Stimulated activated naive CD8-positive, alpha-beta T cell treated with anti-CD3 and anti-CD28 coated beads, Interleukin-15, amount 100 ng/mL, for 72 hours (primary cell): ENCODE data around the gene GMDS.

Experiments used
- ATAC-seq: fragments of 150-1000 bp; cut with Tn5 transposase; 2 replicates; pipeline ENCODE4 v1.10.0; 2021; ENCODE audit warnings: mild to moderate bottlenecking, moderate library complexity
- DNase-seq, 2 donors: peaks; one replicate each; pipeline ENCODE4 v3.0.0; 2021 to 2022
- H3K27ac Mint-ChIP-seq, 2 donors: one replicate each; pipeline ENCODE4 v1.8.0; 2022; ENCODE audit warnings: mild to moderate bottlenecking in 2 of 2, mixed read lengths in 2 of 2, moderate library complexity in 2 of 2
- H3K27me3 Mint-ChIP-seq: one replicate; pipeline ENCODE4 v1.8.0; 2022; ENCODE audit warnings: mixed read lengths
- H3K4me1 Mint-ChIP-seq: one replicate; pipeline ENCODE4 v1.8.0; 2022; ENCODE audit warnings: mild to moderate bottlenecking, mixed read lengths
- H3K4me3 Mint-ChIP-seq, 2 donors: one replicate each; pipeline ENCODE4 v1.8.0; 2022; ENCODE audit warnings: mild to moderate bottlenecking in 2 of 2, mixed read lengths in 2 of 2, moderate library complexity in 1 of 2
- H3K9me3 Mint-ChIP-seq, 2 donors: one replicate each; pipeline ENCODE4 v1.8.0; 2022; ENCODE audit warnings: mixed read lengths in 2 of 2

GMDS gene

GRCh38 chr6:1598886-1599285 is 646.5 kb downstream of the GMDS start:
- ATAC-seq, result no peak
- Mint-ChIP-seq H3K4me1 (peaks cover 8% of the 10 kb centered on the region), H3K27me3 (peaks cover 91% of the 10 kb centered on the region), H3K4me3 (no peak overlapping the region), H3K27ac (no peak overlapping the region), H3K9me3 (no peaks in the 10 kb centered on the region)
- DNase-seq, result no peak

- H3K9me3 Mint-ChIP-seq, result no peaks in the 10 kb centered on the region
- no peak for DNase-seq
- H3K27ac Mint-ChIP-seq, result no peak overlapping the region
- no peak for ATAC-seq
- no peak overlapping the region for H3K4me3 Mint-ChIP-seq
- peaks cover 8% of the 10 kb centered on the region for H3K4me1 Mint-ChIP-seq
- H3K27me3 Mint-ChIP-seq, result peaks cover 91% of the 10 kb centered on the region
These were observed 647.0 kb downstream of the GMDS start for GRCh38 chr6:1598433-1598832.

GRCh38 chr6:1597924-1598323 is 647.5 kb downstream of the GMDS start:
- Mint-ChIP-seq H3K4me1 (peaks cover 8% of the 10 kb centered on the region), H3K27ac (no peak overlapping the region), H3K9me3 (no peaks in the 10 kb centered on the region), H3K4me3 (no peak overlapping the region), H3K27me3 (peaks cover 91% of the 10 kb centered on the region)
- DNase-seq, result no peak
- no peak for ATAC-seq

- Mint-ChIP-seq H3K27ac (no peak overlapping the region), H3K4me3 (no peak overlapping the region), H3K9me3 (no peaks in the 10 kb centered on the region), H3K4me1 (peaks cover 8% of the 10 kb centered on the region), H3K27me3 (peaks cover 91% of the 10 kb centered on the region)
- ATAC-seq (no peak), DNase-seq (no peak)
These were observed 648.2 kb downstream of the GMDS start for GRCh38 chr6:1597121-1597744.

- peaks cover 8% of the 10 kb centered on the region for H3K4me1 Mint-ChIP-seq
- peak; percentile 65 for DNase-seq
- peaks cover 88% of the 10 kb centered on the region for H3K27me3 Mint-ChIP-seq
- no peaks in the 10 kb centered on the region for H3K9me3 Mint-ChIP-seq
- H3K27ac Mint-ChIP-seq, result no peak overlapping the region
- peak; percentile 67 for ATAC-seq
- peak overlapping the region in 1 of 2 donors; percentile 36 for H3K4me3 Mint-ChIP-seq
These were observed 649.1 kb downstream of the GMDS start for GRCh38 chr6:1596088-1596852.

GRCh38 chr6:1595271-1596087 is 649.9 kb downstream of the GMDS start:
- ATAC-seq, result peak; percentile 75
- DNase-seq, result peak in 1 of 2 donors; percentile 20
- Mint-ChIP-seq H3K9me3 (no peaks in the 10 kb centered on the region), H3K4me1 (peaks cover 8% of the 10 kb centered on the region), H3K27ac (no peak overlapping the region), H3K27me3 (peaks cover 80% of the 10 kb centered on the region), H3K4me3 (peak overlapping the region; percentile 8 to 15)

- H3K4me1 Mint-ChIP-seq, result peaks cover 8% of the 10 kb centered on the region
- peak overlapping the region; percentile 8 to 15 for H3K4me3 Mint-ChIP-seq
- peak; percentile 34 for ATAC-seq
- DNase-seq, result no peak
- no peak overlapping the region for H3K27ac Mint-ChIP-seq
- peaks cover 74% of the 10 kb centered on the region for H3K27me3 Mint-ChIP-seq
- no peaks in the 10 kb centered on the region for H3K9me3 Mint-ChIP-seq
These were observed 650.8 kb downstream of the GMDS start for GRCh38 chr6:1594445-1595200.

GRCh38 chr6:1593958-1594314 is 651.5 kb downstream of the GMDS start:
- H3K27ac Mint-ChIP-seq, result no peak overlapping the region
- H3K4me1 Mint-ChIP-seq, result peaks cover 8% of the 10 kb centered on the region
- H3K9me3 Mint-ChIP-seq, result no peaks in the 10 kb centered on the region
- peaks cover 74% of the 10 kb centered on the region for H3K27me3 Mint-ChIP-seq
- ATAC-seq (no peak), DNase-seq (no peak)
- no peak overlapping the region for H3K4me3 Mint-ChIP-seq

GRCh38 chr6:1593286-1593957 is 652.0 kb downstream of the GMDS start:
- peaks cover 69% of the 10 kb centered on the region for H3K27me3 Mint-ChIP-seq
- H3K4me1 Mint-ChIP-seq, result peaks cover 8% of the 10 kb centered on the region
- no peak overlapping the region for H3K27ac Mint-ChIP-seq
- no peak overlapping the region for H3K4me3 Mint-ChIP-seq
- ATAC-seq (no peak), DNase-seq (no peak)
- H3K9me3 Mint-ChIP-seq, result no peaks in the 10 kb centered on the region

GRCh38 chr6:1592852-1593251 is 652.6 kb downstream of the GMDS start:
- Mint-ChIP-seq H3K4me1 (peaks cover 8% of the 10 kb centered on the region), H3K27me3 (peaks cover 64% of the 10 kb centered on the region), H3K27ac (no peak overlapping the region), H3K4me3 (no peak overlapping the region), H3K9me3 (no peaks in the 10 kb centered on the region)
- no peak for DNase-seq
- ATAC-seq, result no peak

- peaks cover 8% of the 10 kb centered on the region for H3K4me1 Mint-ChIP-seq
- no peak for ATAC-seq
- H3K9me3 Mint-ChIP-seq, result no peaks in the 10 kb centered on the region
- H3K4me3 Mint-ChIP-seq, result no peak overlapping the region
- H3K27ac Mint-ChIP-seq, result no peak overlapping the region
- DNase-seq, result no peak
- peaks cover 54% of the 10 kb centered on the region for H3K27me3 Mint-ChIP-seq
These were observed 653.5 kb downstream of the GMDS start for GRCh38 chr6:1591926-1592325.

- Mint-ChIP-seq H3K27ac (no peak overlapping the region), H3K27me3 (peaks cover 48% of the 10 kb centered on the region), H3K4me3 (no peak overlapping the region), H3K4me1 (peaks cover 7% of the 10 kb centered on the region), H3K9me3 (no peaks in the 10 kb centered on the region)
- DNase-seq (no peak), ATAC-seq (no peak)
These were observed 654.2 kb downstream of the GMDS start for GRCh38 chr6:1591243-1591642.

- peaks cover 42% of the 10 kb centered on the region for H3K27me3 Mint-ChIP-seq
- peaks cover under 1% of the 10 kb centered on the region for H3K4me1 Mint-ChIP-seq
- H3K27ac Mint-ChIP-seq, result no peak overlapping the region
- H3K9me3 Mint-ChIP-seq, result no peaks in the 10 kb centered on the region
- ATAC-seq (no peak), DNase-seq (no peak)
- no peak overlapping the region for H3K4me3 Mint-ChIP-seq
These were observed 654.8 kb downstream of the GMDS start for GRCh38 chr6:1590580-1590979.

- Mint-ChIP-seq H3K27ac (no peak overlapping the region), H3K27me3 (peaks cover 35% of the 10 kb centered on the region), H3K4me3 (no peak overlapping the region), H3K4me1 (no peaks in the 10 kb centered on the region), H3K9me3 (no peaks in the 10 kb centered on the region)
- DNase-seq (no peak), ATAC-seq (no peak)
These were observed 656.2 kb downstream of the GMDS start for GRCh38 chr6:1589208-1589607.

GRCh38 chr6:1587977-1588376 is 657.4 kb downstream of the GMDS start:
- no peak for ATAC-seq
- Mint-ChIP-seq H3K27me3 (peaks cover 24% of the 10 kb centered on the region), H3K27ac (no peak overlapping the region), H3K4me1 (no peaks in the 10 kb centered on the region), H3K9me3 (no peaks in the 10 kb centered on the region), H3K4me3 (no peak overlapping the region)
- no peak for DNase-seq
